HG03039 (cell line): ENCODE results near the gene ZNF574.

Source experiments
- ATAC-seq: cut with Tn5 transposase; IDR thresholded peaks from one replicate; pipeline ENCODE4 v1.9.1; 2021; ENCODE audit warnings: mild to moderate bottlenecking, moderate library complexity; ENCODE audit not compliant: unreplicated experiment

ZNF574 gene

GRCh38 chr19:42057846-42058245 is 18.1 kb upstream of the ZNF574 start:
- ATAC-seq, result no peak

GRCh38 chr19:42059196-42059595 is 16.8 kb upstream of the ZNF574 start:
- ATAC-seq, result no peak

GRCh38 chr19:42060117-42060516 is 15.8 kb upstream of the ZNF574 start:
- no peak for ATAC-seq

GRCh38 chr19:42062381-42062780 is 13.6 kb upstream of the ZNF574 start:
- no peak for ATAC-seq

GRCh38 chr19:42064432-42064831 is 11.5 kb upstream of the ZNF574 start:
- no peak for ATAC-seq

GRCh38 chr19:42065051-42065450 is 10.9 kb upstream of the ZNF574 start:
- no peak for ATAC-seq

GRCh38 chr19:42065511-42065910 is 10.5 kb upstream of the ZNF574 start:
- ATAC-seq, result no peak

- no peak for ATAC-seq
These were observed 9.8 kb upstream of the ZNF574 start for GRCh38 chr19:42066075-42066754.

- ATAC-seq, result no peak
These were observed 8.6 kb upstream of the ZNF574 start for GRCh38 chr19:42067315-42067888.

- ATAC-seq, result no peak
These were observed 7.6 kb upstream of the ZNF574 start for GRCh38 chr19:42068361-42068755.

GRCh38 chr19:42068756-42069571 is 7.0 kb upstream of the ZNF574 start:
- ATAC-seq, result no peak

GRCh38 chr19:42069619-42070351 is 6.2 kb upstream of the ZNF574 start, which contains the start of gene GRIK5:
Gene GRIK5, minus strand, starts transcription at chr19:42070206. Its CDS starts 4,436 bp downstream, at chr19:42065770.
- no peak for ATAC-seq

- no peak for ATAC-seq
These were observed 4.7 kb upstream of the ZNF574 start for GRCh38 chr19:42071247-42071646.

GRCh38 chr19:42074513-42075363 is 1.2 kb upstream of the ZNF574 start:
- no peak for ATAC-seq

GRCh38 chr19:42075364-42075615 is 676 bp upstream of the ZNF574 start:
- ATAC-seq, result no peak

GRCh38 chr19:42076380-42076944 is 496 bp downstream of the ZNF574 start:
- ATAC-seq, result no peak

GRCh38 chr19:42078058-42078457 is 2.1 kb downstream of the ZNF574 start:
- no peak for ATAC-seq

GRCh38 chr19:42078538-42079275 is 2.7 kb downstream of the ZNF574 start:
- ATAC-seq, result no peak

- ATAC-seq, result no peak
These were observed 3.3 kb downstream of the ZNF574 start for GRCh38 chr19:42079276-42079669.
